HCT116 (cell line): ENCODE results near the gene CLEC18A. TPM values are rescaled to one million over a fixed set of nuclear protein-coding genes. Genes with fewer than 3 reads are reported as not detected.

ENCODE experiments used
- ATAC-seq: fragments of 200-7000 bp; cut with Tn5 transposase; 2 replicates; pipeline ENCODE4 v1.9.1; 2020; ENCODE audit warnings: mild to moderate bottlenecking, moderate library complexity
- BruUV-seq: library from RNA; stranded (reverse); fragments of 400-500 nt; replicated peaks from 2 replicates; lab custom pipeline; 2021; lab: Mats Ljungman, UMichigan
- CTCF ChIA-PET: fragments of 300-600 bp; sonication (Branson Sonifier 250); formaldehyde crosslinking; loops from one replicate; lab custom pipeline; 2021; ENCODE audit warnings: antibody characterized with exemption; lab: Charles Lee
- POLR2A ChIA-PET: fragments of 300-600, 350-600 bp; sonication (Branson Sonifier 250); formaldehyde crosslinking; loops from one replicate; lab custom pipeline; 2021; ENCODE audit warnings: antibody characterized with exemption; lab: Charles Lee
- RAD21 ChIA-PET, 2 experiments: fragments of 300-600 bp; sonication (Branson Sonifier 250); formaldehyde crosslinking; loops; one replicate each; lab custom pipeline; 2023; ENCODE audit warnings: low total read pairs in 2 of 2; ENCODE audit not compliant: uncharacterized antibody in 2 of 2, unreplicated experiment in 2 of 2, low non-redundant PET in 1 of 2; lab: Charles Lee
- DNase-seq: peaks from one replicate; pipeline ENCODE4 v3.0.0-alpha.2; 2010; ENCODE audit warnings: low read depth, low spot score
- H2AFZ ChIP-seq: fragments of 200-600 bp; shearing (Covaris generic), sonication (generic); 2 replicates; pipeline ENCODE4 v1.6.1; 2017; ENCODE audit warnings: low read depth, mixed run types, mixed read lengths, antibody characterized with exemption, low read length; ENCODE audit not compliant: poor library complexity, severe bottlenecking
- H3K27ac ChIP-seq: 2 replicates; pipeline ENCODE4 v1.5.1; 2012; ENCODE audit warnings: low read depth, low read length
- H3K27me3 ChIP-seq: fragments of 200-600 bp; sonication (generic); 2 replicates; pipeline ENCODE4 v1.6.1; 2016; ENCODE audit warnings: mixed run types, low read length, mixed read lengths; ENCODE audit not compliant: insufficient read depth
- H3K36me3 ChIP-seq, 2 experiments: fragments of 200-500 bp in 1 of 2; fragments of 200-600 bp in 1 of 2; sonication (Bioruptor generic) in 1 of 2; sonication (generic) in 1 of 2; 2 replicates each; pipeline versions ENCODE4 v1.5.1 to v1.6.1; 2014 to 2016; ENCODE audit warnings: low read length in 2 of 2, inconsistent platforms in 1 of 2, mixed read lengths in 1 of 2, mixed run types in 1 of 2; ENCODE audit not compliant: insufficient read depth in 2 of 2, control insufficient read depth in 1 of 2
- H3K4me1 ChIP-seq, 2 experiments: fragments of 200-600 bp in 1 of 2; sonication (generic) in 1 of 2; 2 replicates each; pipeline versions ENCODE4 v1.5.1 to v1.6.1; 2012 to 2017; ENCODE audit warnings: low read length in 2 of 2, inconsistent platforms in 1 of 2, mild to moderate bottlenecking in 1 of 2, mixed read lengths in 1 of 2, mixed run types in 1 of 2, moderate library complexity in 1 of 2; ENCODE audit not compliant: insufficient read depth in 2 of 2, control insufficient read depth in 1 of 2
- H3K4me2 ChIP-seq: fragments of 200-600 bp; sonication (generic); 2 replicates; pipeline ENCODE4 v1.6.1; 2017; ENCODE audit warnings: mixed run types, low read length, mixed read lengths
- H3K4me3 ChIP-seq, 2 experiments: fragments of 200-600 bp in 1 of 2; sonication (generic) in 1 of 2; replicated peaks in 1 of 2; 2 replicates each; pipeline ENCODE4 v1.5.1; 2011 to 2016; ENCODE audit warnings: low read length in 2 of 2, control low read depth in 1 of 2, low read depth in 1 of 2, mild to moderate bottlenecking in 1 of 2, mixed read lengths in 1 of 2, mixed run types in 1 of 2
- H3K79me2 ChIP-seq: fragments of 200-600 bp; sonication (generic); 2 replicates; pipeline ENCODE4 v1.6.1; 2017; ENCODE audit warnings: mild to moderate bottlenecking, mixed run types, low read length, moderate library complexity, mixed read lengths; ENCODE audit not compliant: insufficient read depth
- H3K9ac ChIP-seq: fragments of 200-600 bp; sonication (generic); 2 replicates; pipeline ENCODE4 v1.6.1; 2016; ENCODE audit warnings: low read length, mixed read lengths
- H3K9me2 ChIP-seq: fragments of 200-600 bp; sonication (generic), shearing (Covaris generic); 2 replicates; pipeline ENCODE4 v1.6.1; 2017; ENCODE audit warnings: mixed run types, mild to moderate bottlenecking, moderate library complexity; ENCODE audit not compliant: insufficient read depth
- H3K9me3 ChIP-seq, 2 experiments: fragments of 200-500 bp in 1 of 2; fragments of 200-600 bp in 1 of 2; sonication (Bioruptor generic) in 1 of 2; sonication (generic) in 1 of 2; 2 replicates each; pipeline ENCODE4 v1.6.1; 2014 to 2017; ENCODE audit warnings: low read length in 2 of 2, mixed read lengths in 2 of 2, inconsistent platforms in 1 of 2, low read depth in 1 of 2, mild to moderate bottlenecking in 1 of 2, mixed run types in 1 of 2, moderate library complexity in 1 of 2; ENCODE audit not compliant: control insufficient read depth in 1 of 2, insufficient read depth in 1 of 2
- H4K20me1 ChIP-seq: fragments of 200-600 bp; sonication (generic), shearing (Covaris generic); 2 replicates; pipeline ENCODE4 v1.6.1; 2017; ENCODE audit warnings: mixed run types, mild to moderate bottlenecking, moderate library complexity; ENCODE audit not compliant: insufficient read depth
- EGR1 ChIP-seq: IDR thresholded peaks from 2 replicates; pipeline ENCODE4 v1.6.1; 2012; ENCODE audit warnings: low read depth
- EZH2 ChIP-seq: fragments of 200-600 bp; sonication (generic); IDR thresholded peaks from 2 replicates; pipeline ENCODE4 v1.6.1; 2017; ENCODE audit warnings: antibody characterized with exemption, mixed run types
- FOSL1 ChIP-seq: IDR thresholded peaks from 2 replicates; pipeline ENCODE4 v1.6.1; 2012; ENCODE audit warnings: low read depth
- JUND ChIP-seq: IDR thresholded peaks from 2 replicates; pipeline ENCODE4 v1.6.1; 2012
- RAD21 ChIP-seq: IDR thresholded peaks from 2 replicates; pipeline ENCODE4 v1.6.1; 2012; ENCODE audit warnings: low read depth, mild to moderate bottlenecking
- REST ChIP-seq: IDR thresholded peaks from 2 replicates; pipeline ENCODE4 v1.6.1; 2012; ENCODE audit warnings: low read depth
- SIN3A ChIP-seq: IDR thresholded peaks from 2 replicates; pipeline ENCODE4 v1.6.1; 2012; ENCODE audit warnings: low read depth
- SRF ChIP-seq: IDR thresholded peaks from 2 replicates; pipeline ENCODE4 v1.6.1; 2012; ENCODE audit warnings: low read depth
- intact Hi-C: fragments of 100-400 bp; cut with micrococcal nuclease; formaldehyde crosslinking; loops from 2 replicates; pipeline ENCODE4 v1.10.0; 2022
- total RNA-seq: library from RNA; stranded (reverse); gene quantifications from one replicate; pipeline ENCODE4 v1.2.1, GENCODE V29; 2021; ENCODE audit not compliant: unreplicated experiment
- TF ChIP-seq, protein P1 (sequence below): IDR thresholded peaks from 2 replicates; pipeline ENCODE4 v1.6.1; 2012

CLEC18A gene
- total RNA-seq, 1 experiment from 2014 or later: 1.0 TPM

DNA sequence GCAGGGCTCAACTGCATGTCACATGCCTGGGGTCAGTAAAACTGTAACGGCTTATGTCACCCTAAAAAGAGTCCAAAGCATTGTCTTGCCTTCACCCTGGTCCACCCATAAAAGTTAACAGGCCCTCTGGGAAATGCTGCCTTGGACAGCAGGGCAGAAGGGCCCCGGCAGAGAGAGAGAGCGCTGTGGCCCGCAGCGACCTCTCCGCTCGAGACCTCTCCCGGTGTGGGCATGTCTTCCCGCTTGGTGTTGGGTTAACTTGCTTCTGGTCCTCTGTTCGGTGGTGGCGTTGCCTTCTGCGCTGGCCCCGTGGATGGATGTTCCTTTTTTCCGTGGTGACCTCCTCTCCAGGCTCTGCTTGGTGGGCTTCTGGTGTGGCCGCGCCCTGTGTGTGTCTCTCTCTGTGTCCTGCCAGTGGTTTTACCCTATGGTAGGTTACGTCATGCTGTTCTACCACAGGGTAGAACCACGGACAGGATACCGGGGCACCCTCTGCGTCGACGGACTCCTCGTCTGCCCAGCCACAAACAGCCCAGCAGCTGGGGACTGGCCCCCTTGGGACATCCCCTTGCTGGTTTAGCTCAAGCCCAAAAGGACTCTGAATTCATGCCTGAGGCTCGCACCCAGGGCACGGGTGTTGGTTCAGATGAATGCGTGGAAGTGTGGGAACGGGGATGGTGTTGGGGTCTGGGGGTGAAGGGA is 18.3 kb upstream of the CLEC18A start:
- TF ChIP-seq FOSL1 (no peak), SRF (no peak), SIN3A (no peak), RAD21 (no peak), EGR1 (no peak), JUND (no peak), REST (no peak), EZH2 (no peak)
- TF ChIP-seq, protein P1, sequence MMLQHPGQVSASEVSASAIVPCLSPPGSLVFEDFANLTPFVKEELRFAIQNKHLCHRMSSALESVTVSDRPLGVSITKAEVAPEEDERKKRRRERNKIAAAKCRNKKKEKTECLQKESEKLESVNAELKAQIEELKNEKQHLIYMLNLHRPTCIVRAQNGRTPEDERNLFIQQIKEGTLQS: no peak
- no peak for ATAC-seq
- intact Hi-C loops: no loop called here
- no peak overlapping the region for H3K4me2 ChIP-seq
- peaks cover 4 to 6% of the 10 kb centered on the region in 2 experiments; a peak in 3 of 4 replicates for H3K36me3 ChIP-seq
- RAD21 ChIA-PET: no interaction called here
- no peaks in the 10 kb centered on the region for H3K27me3 ChIP-seq
- no peak overlapping the region for H2AFZ ChIP-seq
- H3K9me2 ChIP-seq: no peaks in the 10 kb centered on the region
- H4K20me1 ChIP-seq: no peaks in the 10 kb centered on the region
- H3K27ac ChIP-seq: no peak overlapping the region
- BruUV-seq: no TSS peak
- no peaks in the 10 kb centered on the region for H3K79me2 ChIP-seq
- CTCF ChIA-PET: no interaction called here
- H3K9me3 ChIP-seq: no peaks in the 10 kb centered on the region
- no peaks in the 10 kb centered on the region for H3K4me1 ChIP-seq
- H3K4me3 ChIP-seq: no peak overlapping the region
- H3K9ac ChIP-seq: no peak overlapping the region
- no peak for DNase-seq
- POLR2A ChIA-PET: no interaction called here
